Stimulated activated effector memory CD8-positive, alpha-beta T cell treated with anti-CD3 and anti-CD28 coated beads, Interleukin-12 subunit alpha, Interleukin-12 subunit beta, amount 100 ng/mL, for 72 hours (primary cell): ENCODE results near the gene SYNGAP1.

Source experiments
- ATAC-seq: fragments of 150-1000 bp; cut with Tn5 transposase; 2 replicates; pipeline ENCODE4 v1.10.0; 2021
- DNase-seq, 2 donors: peaks; one replicate each; pipeline ENCODE4 v3.0.0; 2021 to 2022; ENCODE audit warnings: low spot score in 2 of 2
- H3K27ac Mint-ChIP-seq: one replicate; pipeline ENCODE4 v1.8.0; 2022; ENCODE audit warnings: mild to moderate bottlenecking, mixed read lengths
- H3K36me3 Mint-ChIP-seq: one replicate; pipeline ENCODE4 v1.8.0; 2022; ENCODE audit warnings: mild to moderate bottlenecking, mixed read lengths
- H3K4me1 Mint-ChIP-seq: one replicate; pipeline ENCODE4 v1.8.0; 2022; ENCODE audit warnings: mixed read lengths
- H3K4me3 Mint-ChIP-seq: one replicate; pipeline ENCODE4 v1.8.0; 2022; ENCODE audit warnings: mild to moderate bottlenecking, mixed read lengths
- H3K9me3 Mint-ChIP-seq: one replicate; pipeline ENCODE4 v1.8.0; 2022; ENCODE audit warnings: mixed read lengths

The SYNGAP1 gene

DNA sequence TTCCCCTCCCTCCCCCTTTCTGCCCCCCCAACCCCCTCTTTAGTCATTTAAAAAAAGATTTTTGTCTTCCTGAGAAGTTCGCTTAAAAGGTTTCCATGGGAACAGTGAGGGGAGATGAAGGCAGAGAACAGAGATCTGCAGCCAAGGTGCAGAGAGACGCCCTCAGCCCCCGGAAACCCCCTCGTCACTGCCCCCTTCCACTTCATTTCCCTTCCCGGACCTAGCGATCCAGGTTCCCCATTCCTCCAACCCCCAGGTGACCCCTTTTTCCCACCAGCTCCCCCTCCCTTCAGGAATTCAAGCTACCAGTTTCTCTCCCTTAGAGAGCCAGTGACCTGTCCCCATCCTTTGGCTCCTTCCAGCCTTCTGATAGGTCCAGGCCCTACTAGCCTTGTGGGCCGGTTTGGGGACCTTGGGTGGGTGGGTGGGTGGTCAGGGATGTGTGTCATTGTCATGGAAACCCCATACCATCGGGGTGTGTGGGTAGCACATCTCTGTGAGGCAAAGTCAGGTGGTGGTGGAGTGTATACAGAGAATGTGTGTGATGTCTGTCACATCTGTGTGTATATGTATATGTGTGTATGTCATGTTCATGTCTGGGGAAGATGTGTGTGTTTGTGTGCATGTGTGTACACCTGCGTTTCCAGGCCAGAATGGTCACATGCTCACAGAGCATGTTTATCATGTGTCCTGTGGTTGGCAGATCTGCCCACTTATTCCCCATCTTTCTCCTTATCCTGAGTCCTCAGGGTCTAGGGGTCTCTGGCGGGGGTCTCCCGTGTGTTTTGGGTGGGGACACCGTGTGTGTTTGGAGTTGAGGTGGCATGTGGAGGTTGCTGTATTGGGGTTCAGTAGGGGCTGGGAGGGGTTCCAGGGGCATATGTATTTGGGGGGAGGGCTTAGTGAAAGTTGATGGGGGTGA lies 7.0 kb downstream of the SYNGAP1 start:
- Mint-ChIP-seq H3K9me3 (no peaks in the 10 kb centered on the region), H3K4me1 (peaks cover 92% of the 10 kb centered on the region), H3K4me3 (peak overlapping the region; percentile 88), H3K27ac (peak overlapping the region; percentile 84), H3K36me3 (peaks cover 40% of the 10 kb centered on the region)
- DNase-seq: no peak
- ATAC-seq: peak; percentile 43

DNA sequence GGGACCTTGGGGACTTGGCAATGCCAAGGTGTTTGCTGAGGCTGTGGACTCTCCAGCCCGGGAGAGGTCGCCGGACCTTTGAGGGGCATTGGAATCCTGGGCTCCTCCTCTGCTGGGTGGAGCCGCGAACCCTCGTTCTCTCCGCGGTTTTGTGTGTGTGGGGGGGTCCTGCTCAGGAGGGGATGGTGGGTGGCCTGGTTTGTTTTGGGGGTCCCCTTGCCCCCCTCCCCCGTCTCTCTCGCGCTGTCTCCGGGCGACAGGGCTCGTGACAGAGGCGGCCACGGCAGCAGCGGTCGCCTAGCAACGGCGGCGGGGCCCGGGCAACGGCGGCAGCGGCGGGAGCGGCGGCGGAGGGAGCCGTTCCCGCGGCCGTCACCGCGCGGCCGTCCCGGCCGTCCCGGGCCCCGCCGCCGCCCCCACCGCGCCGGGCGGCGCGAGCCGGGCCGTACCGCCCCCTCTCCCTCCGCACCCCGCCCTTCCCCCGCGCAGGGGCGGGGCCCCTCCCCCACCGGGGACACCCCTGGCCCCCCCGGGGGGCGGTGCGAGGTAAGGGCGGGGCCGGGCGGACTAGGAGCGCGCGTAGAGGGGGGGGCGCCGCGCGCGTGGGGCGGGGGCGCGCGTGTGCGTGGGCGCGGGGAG lies 7.8 kb downstream of the SYNGAP1 start:
- H3K27ac Mint-ChIP-seq: peak overlapping the region; percentile 84
- ATAC-seq (peak; percentile 2), DNase-seq (peak in 1 of 2 donors; percentile 72)
- H3K36me3 Mint-ChIP-seq: peaks cover 47% of the 10 kb centered on the region
- H3K4me3 Mint-ChIP-seq: peak overlapping the region; percentile 88
- peaks cover 92% of the 10 kb centered on the region for H3K4me1 Mint-ChIP-seq
- no peaks in the 10 kb centered on the region for H3K9me3 Mint-ChIP-seq

DNA sequence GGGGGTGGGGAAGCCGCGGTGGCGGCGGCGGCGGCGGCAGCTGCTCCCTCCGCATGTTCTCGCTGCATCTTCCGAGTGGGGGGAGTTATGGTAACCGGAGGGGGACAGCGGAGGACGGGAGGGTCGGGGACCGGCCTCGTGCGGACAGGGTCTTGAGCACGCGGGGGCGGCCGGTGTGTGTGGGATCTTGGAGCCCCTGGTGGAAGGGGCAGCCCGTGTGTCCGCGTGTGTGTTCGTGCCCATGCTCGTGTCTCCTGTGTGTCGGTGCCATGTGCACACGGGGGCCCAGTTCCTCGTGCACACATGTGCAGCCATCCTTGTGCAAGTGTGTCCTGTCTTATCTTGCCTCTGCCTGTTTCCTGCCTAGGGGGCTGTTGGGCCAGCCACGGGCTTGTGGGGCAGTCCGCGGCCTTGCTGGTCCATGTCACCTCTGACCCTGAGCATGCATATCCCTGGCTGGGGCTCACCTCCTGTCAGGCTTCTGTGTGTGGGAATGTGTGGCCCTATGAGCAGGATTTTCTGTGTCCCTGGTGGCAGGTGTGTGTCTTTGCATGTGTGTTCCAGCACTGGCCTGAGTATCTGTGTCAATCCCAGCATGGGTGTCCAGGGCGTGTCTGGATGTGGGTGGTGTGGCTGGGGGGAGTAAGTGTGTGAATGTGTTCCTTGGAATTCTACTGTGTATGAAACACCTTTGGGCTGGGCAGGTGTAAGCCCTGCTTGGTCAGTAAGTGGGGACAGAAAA lies 8.5 kb downstream of the SYNGAP1 start:
- peak in 1 of 2 donors; percentile 70 for DNase-seq
- Mint-ChIP-seq H3K4me3 (peak overlapping the region; percentile 88), H3K27ac (peak overlapping the region; percentile 84), H3K4me1 (peaks cover 92% of the 10 kb centered on the region), H3K36me3 (peaks cover 47% of the 10 kb centered on the region), H3K9me3 (no peaks in the 10 kb centered on the region)
- ATAC-seq: peak; percentile 25

- Mint-ChIP-seq H3K9me3 (no peaks in the 10 kb centered on the region), H3K36me3 (peaks cover 48% of the 10 kb centered on the region), H3K4me3 (peak overlapping the region; percentile 88), H3K27ac (peak overlapping the region; percentile 84), H3K4me1 (peaks cover 90% of the 10 kb centered on the region)
- ATAC-seq (no peak), DNase-seq (no peak)
Observed at GRCh38 chr6:33428966-33429749, 9.3 kb downstream of the SYNGAP1 start.

- H3K27ac Mint-ChIP-seq: peak overlapping the region; percentile 84
- no peak for DNase-seq
- H3K4me1 Mint-ChIP-seq: peaks cover 86% of the 10 kb centered on the region
- H3K36me3 Mint-ChIP-seq: peaks cover 50% of the 10 kb centered on the region
- ATAC-seq: peak; percentile 20
- H3K9me3 Mint-ChIP-seq: no peaks in the 10 kb centered on the region
- peak overlapping the region; percentile 88 for H3K4me3 Mint-ChIP-seq
Observed at GRCh38 chr6:33429750-33430052, 9.8 kb downstream of the SYNGAP1 start.

DNA sequence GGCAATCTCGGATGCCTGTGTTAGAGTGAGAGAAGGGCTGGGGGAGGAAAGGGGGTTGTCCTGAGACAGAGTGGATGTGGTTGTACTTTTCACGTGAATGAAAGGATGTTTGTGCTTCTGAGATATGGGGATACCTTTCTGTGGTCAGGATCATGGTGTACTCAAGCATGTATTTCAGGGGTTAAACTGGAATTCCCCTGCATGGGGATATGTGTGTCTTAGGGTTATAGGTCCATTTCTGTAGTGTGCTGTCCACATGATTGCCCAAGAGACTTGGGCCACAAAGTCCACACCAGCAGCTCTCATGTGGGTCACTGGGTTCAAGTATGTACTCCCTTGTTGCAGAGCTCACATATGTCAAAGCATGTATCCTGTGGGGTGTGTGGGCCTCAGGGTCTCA lies 10.5 kb downstream of the SYNGAP1 start:
- Mint-ChIP-seq H3K9me3 (no peaks in the 10 kb centered on the region), H3K27ac (peak overlapping the region; percentile 84), H3K36me3 (peaks cover 55% of the 10 kb centered on the region), H3K4me3 (peak overlapping the region; percentile 88), H3K4me1 (peaks cover 79% of the 10 kb centered on the region)
- ATAC-seq (no peak), DNase-seq (no peak)

DNA sequence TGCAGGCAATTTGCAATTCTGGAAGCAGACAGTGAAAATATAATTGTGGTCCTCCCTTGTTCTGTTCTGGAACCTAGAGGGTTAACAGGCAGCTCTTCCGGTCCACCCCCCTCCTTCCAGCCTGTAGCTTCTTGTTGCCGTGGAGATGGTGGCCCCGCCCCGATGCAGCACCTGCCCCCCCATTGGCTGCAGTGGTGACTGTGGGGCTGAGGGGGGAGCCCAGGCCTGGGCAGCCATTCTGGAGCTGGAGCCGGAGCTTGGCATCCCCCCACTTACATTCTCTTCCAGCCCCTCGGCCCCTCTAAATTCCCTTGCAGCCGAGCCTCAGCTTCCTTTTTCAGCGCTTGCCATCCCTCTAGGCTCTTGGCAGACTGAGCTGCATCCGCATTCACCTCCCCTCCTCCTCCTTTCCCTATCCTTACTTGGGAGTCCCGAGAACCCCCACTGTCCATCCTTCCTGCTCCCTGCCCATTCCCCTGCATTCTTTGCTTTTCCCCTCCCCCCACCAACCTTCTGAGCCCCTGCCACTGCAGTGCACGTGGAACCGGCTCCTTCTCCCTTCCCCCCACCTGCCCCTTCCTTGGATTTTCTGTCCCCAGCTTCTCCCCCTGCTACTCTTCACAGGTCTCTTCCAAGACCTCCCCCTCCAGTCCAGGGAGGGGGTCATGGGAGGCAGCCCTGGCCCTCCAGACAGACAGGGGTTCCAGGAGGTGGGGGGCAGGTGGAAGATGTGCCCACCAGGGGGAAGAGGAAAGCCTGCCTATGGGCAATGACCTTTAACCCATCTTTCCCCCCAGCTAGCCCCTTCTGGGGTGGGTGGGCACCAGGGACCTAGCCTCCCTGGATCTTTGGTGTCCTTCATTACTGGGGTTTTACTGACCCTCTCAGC lies 11.4 kb downstream of the SYNGAP1 start:
- Mint-ChIP-seq H3K4me1 (peaks cover 74% of the 10 kb centered on the region), H3K4me3 (peak overlapping the region; percentile 88), H3K36me3 (peaks cover 60% of the 10 kb centered on the region), H3K27ac (peak overlapping the region; percentile 69), H3K9me3 (no peaks in the 10 kb centered on the region)
- DNase-seq: peak in 1 of 2 donors; percentile 85
- ATAC-seq: peak; percentile 67

DNA sequence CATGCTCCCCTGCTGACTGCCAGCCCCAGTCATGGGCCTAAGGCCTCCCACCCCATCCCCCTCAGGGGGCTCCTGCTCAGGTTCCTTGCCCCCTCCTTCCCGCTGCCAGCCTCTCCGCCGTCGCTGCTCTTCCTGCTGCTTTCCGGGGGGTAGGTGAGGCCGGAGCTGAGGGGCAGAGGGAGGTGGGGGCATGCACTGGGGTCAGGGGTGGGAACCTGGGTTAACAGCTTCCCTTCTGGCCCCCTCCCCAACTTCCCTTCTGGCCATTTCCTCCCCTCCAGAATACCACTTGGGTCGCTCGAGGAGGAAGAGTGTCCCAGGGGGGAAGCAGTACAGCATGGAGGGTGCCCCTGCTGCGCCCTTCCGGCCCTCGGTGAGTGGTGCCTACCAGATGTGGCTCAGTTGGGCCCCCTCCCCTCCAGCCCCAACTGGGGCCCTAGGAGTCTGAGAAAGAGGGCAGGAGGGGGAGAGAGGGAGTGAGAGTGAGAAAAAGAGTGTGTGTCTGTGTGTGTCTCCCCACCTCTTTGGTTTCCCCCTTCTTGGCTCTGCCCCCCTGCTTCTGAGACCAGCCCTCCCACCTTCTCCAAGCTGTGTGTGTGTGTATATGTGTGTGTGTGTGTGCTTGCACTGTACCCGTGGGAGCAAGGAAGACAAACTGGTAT lies 12.1 kb downstream of the SYNGAP1 start:
- ATAC-seq: no peak
- no peak for DNase-seq
- peak overlapping the region; percentile 88 for H3K4me3 Mint-ChIP-seq
- no peaks in the 10 kb centered on the region for H3K9me3 Mint-ChIP-seq
- H3K27ac Mint-ChIP-seq: peak overlapping the region; percentile 69
- peaks cover 66% of the 10 kb centered on the region for H3K4me1 Mint-ChIP-seq
- peaks cover 60% of the 10 kb centered on the region for H3K36me3 Mint-ChIP-seq

- H3K36me3 Mint-ChIP-seq: peaks cover 61% of the 10 kb centered on the region
- no peak for DNase-seq
- H3K27ac Mint-ChIP-seq: peak overlapping the region; percentile 69
- ATAC-seq: no peak
- no peaks in the 10 kb centered on the region for H3K9me3 Mint-ChIP-seq
- H3K4me3 Mint-ChIP-seq: peak overlapping the region; percentile 88
- H3K4me1 Mint-ChIP-seq: peaks cover 61% of the 10 kb centered on the region
Observed at GRCh38 chr6:33432546-33432945, 12.7 kb downstream of the SYNGAP1 start.

DNA sequence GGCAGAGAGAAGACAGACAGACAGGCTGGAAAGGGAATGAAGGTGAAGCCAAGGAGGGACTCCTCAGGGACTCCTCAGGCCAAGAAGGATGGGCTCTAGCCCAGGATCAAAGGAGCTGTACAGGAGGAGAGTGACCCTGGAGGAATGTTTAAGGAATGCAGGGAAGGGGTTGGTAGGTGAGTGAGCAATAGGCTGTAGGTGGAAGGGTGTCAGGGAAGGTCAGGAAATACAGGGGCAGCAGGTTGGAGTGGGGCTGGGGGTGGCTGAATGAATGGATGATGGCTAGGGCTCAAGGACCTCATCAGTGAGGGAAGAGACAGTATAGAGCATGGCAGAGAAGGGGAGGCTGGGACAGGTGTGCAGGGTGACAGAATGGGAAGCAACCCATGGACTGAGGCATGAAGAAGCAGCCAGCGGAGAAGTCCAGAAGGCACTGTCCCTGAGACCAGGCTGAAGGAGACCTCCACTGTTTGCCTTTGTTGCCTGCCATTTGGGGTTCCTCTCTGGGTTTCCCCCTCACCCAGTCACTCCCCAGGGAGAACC lies 13.2 kb downstream of the SYNGAP1 start:
- peaks cover 64% of the 10 kb centered on the region for H3K36me3 Mint-ChIP-seq
- H3K4me1 Mint-ChIP-seq: peaks cover 59% of the 10 kb centered on the region
- peak overlapping the region; percentile 88 for H3K4me3 Mint-ChIP-seq
- H3K27ac Mint-ChIP-seq: peak overlapping the region; percentile 69
- H3K9me3 Mint-ChIP-seq: no peaks in the 10 kb centered on the region
- DNase-seq: no peak
- no peak for ATAC-seq

GRCh38 chr6:33433544-33434191 lies 13.8 kb downstream of the SYNGAP1 start:
- Mint-ChIP-seq H3K36me3 (peaks cover 64% of the 10 kb centered on the region), H3K4me1 (peaks cover 54% of the 10 kb centered on the region), H3K4me3 (no peak overlapping the region), H3K9me3 (no peaks in the 10 kb centered on the region), H3K27ac (peak overlapping the region; percentile 33)
- DNase-seq (no peak), ATAC-seq (no peak)

DNA sequence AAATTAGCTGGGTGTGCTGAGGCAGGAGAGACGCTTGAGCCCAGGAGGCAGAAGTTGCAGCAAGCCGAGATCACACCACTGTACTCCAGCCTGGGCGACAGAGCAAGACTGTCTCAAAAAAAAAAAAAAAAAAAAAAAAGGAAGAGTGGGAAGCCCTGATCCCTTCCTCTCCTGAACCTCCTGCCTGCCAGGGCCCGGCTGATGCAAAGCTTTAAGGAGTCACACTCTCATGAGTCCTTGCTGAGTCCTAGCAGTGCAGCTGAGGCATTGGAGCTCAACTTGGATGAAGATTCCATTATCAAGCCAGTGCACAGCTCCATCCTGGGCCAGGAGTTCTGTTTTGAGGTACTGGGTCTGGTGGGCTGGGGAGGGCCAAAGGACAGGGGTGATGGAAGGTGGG lies 15.1 kb downstream of the SYNGAP1 start:
- H3K4me1 Mint-ChIP-seq: peaks cover 45% of the 10 kb centered on the region
- ATAC-seq (no peak), DNase-seq (no peak)
- H3K36me3 Mint-ChIP-seq: peaks cover 77% of the 10 kb centered on the region
- H3K27ac Mint-ChIP-seq: peak overlapping the region; percentile 50
- H3K9me3 Mint-ChIP-seq: no peaks in the 10 kb centered on the region
- H3K4me3 Mint-ChIP-seq: no peak overlapping the region

- DNase-seq: no peak
- ATAC-seq: no peak
- Mint-ChIP-seq H3K9me3 (no peaks in the 10 kb centered on the region), H3K4me1 (peaks cover 20% of the 10 kb centered on the region), H3K27ac (no peak overlapping the region), H3K36me3 (peaks cover 97% of the 10 kb centered on the region), H3K4me3 (no peak overlapping the region)
Observed at GRCh38 chr6:33437666-33438065, 17.8 kb downstream of the SYNGAP1 start.
